ENCODE results near the gene ZNF181.

GRCh38 chr19:34733266-34733745 lies 737 bp upstream of the ZNF181 start:
- no peak for TF ChIP-seq POLR2A (IDR thresholded peaks at IDR 0.05; ENCODE audit: low read length)
- TF ChIP-seq GATA1 (IDR thresholded peaks at IDR 0.05; ENCODE audit: low read depth, low read length): no peak
